Activated CD4-positive, alpha-beta T cell treated with anti-CD3 and anti-CD28 coated beads, Interleukin-2, Interleukin-4, amounts not matched to agents 100 ng/mL and 50 ng/mL, durations not matched to agents 16 hours and 8 hours (primary cell): ENCODE data around the gene ABLIM1.

Source experiments
- DNase-seq: peaks from one replicate; pipeline ENCODE4 v3.0.0-alpha.2; 2020; ENCODE audit warnings: low spot score

Gene ABLIM1

GRCh38 chr10:114647545-114648138, 10.4 kb downstream of the ABLIM1 start:
- DNase-seq: no peak

- no peak for DNase-seq
Measured at GRCh38 chr10:114646426-114646825, 11.6 kb downstream of the ABLIM1 start.

- no peak for DNase-seq
Measured at GRCh38 chr10:114645706-114646105, 12.4 kb downstream of the ABLIM1 start.

- no peak for DNase-seq
Measured at GRCh38 chr10:114643158-114643557, 14.9 kb downstream of the ABLIM1 start.

- no peak for DNase-seq
Measured at GRCh38 chr10:114642729-114643128, 15.3 kb downstream of the ABLIM1 start.

- DNase-seq: no peak
Measured at GRCh38 chr10:114638821-114639625, 19.1 kb downstream of the ABLIM1 start.

- no peak for DNase-seq
Measured at GRCh38 chr10:114635797-114636550, 22.1 kb downstream of the ABLIM1 start.

- DNase-seq: no peak
Measured at GRCh38 chr10:114635101-114635500, 23.0 kb downstream of the ABLIM1 start.

GRCh38 chr10:114634609-114634979, 23.5 kb downstream of the ABLIM1 start:
- DNase-seq: no peak

- no peak for DNase-seq
Measured at GRCh38 chr10:114632869-114633715, 25.0 kb downstream of the ABLIM1 start.

GRCh38 chr10:114631666-114632417, 26.2 kb downstream of the ABLIM1 start:
- no peak for DNase-seq

GRCh38 chr10:114631090-114631665, 26.9 kb downstream of the ABLIM1 start:
- no peak for DNase-seq

- no peak for DNase-seq
Measured at GRCh38 chr10:114629824-114630730, 28.0 kb downstream of the ABLIM1 start.

GRCh38 chr10:114629083-114629823, 28.8 kb downstream of the ABLIM1 start:
- no peak for DNase-seq

- no peak for DNase-seq
Measured at GRCh38 chr10:114628106-114628505, 30.0 kb downstream of the ABLIM1 start.

GRCh38 chr10:114626841-114627240, 31.2 kb downstream of the ABLIM1 start:
- no peak for DNase-seq

- no peak for DNase-seq
Measured at GRCh38 chr10:114624951-114625780, 32.9 kb downstream of the ABLIM1 start.

- no peak for DNase-seq
Measured at GRCh38 chr10:114624422-114624821, 33.7 kb downstream of the ABLIM1 start.
